AML-193 (cell line): ENCODE data around the gene PHOX2A.
"Not testable (repeated sequence)": the region's sequence is repeated elsewhere in the genome, so short reads cannot be mapped to it uniquely, and the experiment has no call there.

Experiments
- DNase-seq, 2 experiments: peaks; one replicate each; lab custom pipeline; 2025; lab: John Stamatoyannopoulos, UW

The PHOX2A gene

GRCh38 chr11:72222106-72222891, 21.7 kb downstream of the PHOX2A start:
- no peak for DNase-seq

- DNase-seq = peak; percentile 22 to 23
Measured at GRCh38 chr11:72221386-72222075, 22.4 kb downstream of the PHOX2A start.

GRCh38 chr11:72220696-72221363, 23.1 kb downstream of the PHOX2A start:
- no peak for DNase-seq

GRCh38 chr11:72218251-72218745, 25.7 kb downstream of the PHOX2A start:
- DNase-seq = no peak

- peak; percentile 32 to 54 for DNase-seq
Measured at GRCh38 chr11:72217841-72218240, 26.1 kb downstream of the PHOX2A start.

GRCh38 chr11:72216638-72217037, 27.3 kb downstream of the PHOX2A start, which contains the start of gene FOLR2:
FOLR2 (plus strand) TSS chr11:72216794; CDS start chr11:72218585, 1,791 bp downstream.
- no peak for DNase-seq

GRCh38 chr11:72209101-72209500, 34.9 kb downstream of the PHOX2A start:
- no peak for DNase-seq

GRCh38 chr11:72208281-72208680, 35.7 kb downstream of the PHOX2A start:
- DNase-seq = no peak

- not testable (repeated sequence) for DNase-seq
Measured at GRCh38 chr11:72206794-72207193, 37.2 kb downstream of the PHOX2A start.

- DNase-seq = no peak
Measured at GRCh38 chr11:72204886-72205285, 39.1 kb downstream of the PHOX2A start.

GRCh38 chr11:72203163-72203562, 40.8 kb downstream of the PHOX2A start:
- DNase-seq = no peak

GRCh38 chr11:72202571-72202970, 41.4 kb downstream of the PHOX2A start:
- no peak for DNase-seq

- DNase-seq = not testable (repeated sequence)
Measured at GRCh38 chr11:72201445-72201844, 42.5 kb downstream of the PHOX2A start.

GRCh38 chr11:72195518-72196270, 48.3 kb downstream of the PHOX2A start:
- DNase-seq = no peak

- no peak for DNase-seq
Measured at GRCh38 chr11:72191961-72192381, 52.0 kb downstream of the PHOX2A start, which contains the start of gene FOLR1. FOLR1 (plus strand) TSS chr11:72192140; CDS start chr11:72192174, 34 bp downstream.

GRCh38 chr11:72190631-72191071, 53.3 kb downstream of the PHOX2A start:
- no peak for DNase-seq

GRCh38 chr11:72189455-72190250, 54.3 kb downstream of the PHOX2A start:
- no peak for DNase-seq
